Measurements from ENCODE around the gene MSANTD3. TPM values are rescaled to one million over a fixed set of nuclear protein-coding genes. Genes with fewer than 3 reads are reported as not detected.

Gene MSANTD3
- total RNA-seq, 1 experiment from 2014 or later, result 25.9 TPM

GRCh38 chr9:100472268-100472667 lies 45.3 kb downstream of the MSANTD3 start:
- DNase-seq, result no peak
- Histone ChIP-seq H3K36me3 (ENCODE audit: control insufficient read depth, insufficient read depth, low read length) (no peaks in the 10 kb centered on the region), H3K4me1 (no peaks in the 10 kb centered on the region), H3K27me3 (replicated peaks; ENCODE audit: control insufficient read depth, insufficient read depth, low read length) (no peaks in the 10 kb centered on the region), H3K4me3 (ENCODE audit: low read depth, low read length) (peak overlapping the region; percentile 64), H3K9me3 (no peaks in the 10 kb centered on the region)
- peaks cover 3% of the 10 kb centered on the region for H3K27me3 Mint-ChIP-seq (ENCODE audit: insufficient read depth, unreplicated experiment)
- H3K9me3 Mint-ChIP-seq (ENCODE audit: unreplicated experiment), result no peaks in the 10 kb centered on the region
- CTCF ChIA-PET, result interaction anchor here (0.9 to 1.1 kb wide), 5 partner anchors 36 to 148 kb away, joined by 3 to 8 read pairs (median 3); no protein-coding TSS in a partner anchor
- intact Hi-C loops (cut with micrococcal nuclease; ENCODE audit: unreplicated experiment), result loop anchor here (2.0 kb wide), 1 partner anchor 45 kb away; the partner anchor contains the start of gene MSANTD3
- no peaks in the 10 kb centered on the region for H3K36me3 Mint-ChIP-seq (ENCODE audit: insufficient read depth, unreplicated experiment)
- peak overlapping the region; percentile 69 for H3K4me3 Mint-ChIP-seq (ENCODE audit: unreplicated experiment)
- POLR2A ChIA-PET, result interaction anchor here (0.9 kb wide), 1 partner anchor 45 kb away, joined by 3 read pairs; the partner anchor contains the start of gene MSANTD3
- H3K4me1 Mint-ChIP-seq (ENCODE audit: low read depth, unreplicated experiment), result peaks cover 6% of the 10 kb centered on the region
- no peak for TF ChIP-seq CTCF (IDR thresholded peaks at IDR 0.05; ENCODE audit: insufficient read depth in 1 of 2, low read depth in 1 of 2, low read length in 1 of 2, severe bottlenecking in 1 of 2, unreplicated experiment in 1 of 2)
- no TSS peak for BruUV-seq (replicated peaks)
- H3K27ac Mint-ChIP-seq (ENCODE audit: unreplicated experiment), result no peak overlapping the region

GRCh38 chr9:100472788-100473275 lies 45.9 kb downstream of the MSANTD3 start, which contains the start of gene TMEFF1:
Gene TMEFF1, plus strand, starts transcription at chr9:100473149. Its CDS starts 396 bp downstream, at chr9:100473545.
- Histone ChIP-seq H3K4me1 (no peaks in the 10 kb centered on the region), H3K27me3 (replicated peaks; ENCODE audit: control insufficient read depth, insufficient read depth, low read length) (no peaks in the 10 kb centered on the region), H3K9me3 (no peaks in the 10 kb centered on the region), H3K36me3 (ENCODE audit: control insufficient read depth, insufficient read depth, low read length) (no peaks in the 10 kb centered on the region), H3K4me3 (ENCODE audit: low read depth, low read length) (peak within 1 kb of the TSS; percentile 64)
- no TSS peak for BruUV-seq (replicated peaks)
- Mint-ChIP-seq H3K4me3 (ENCODE audit: unreplicated experiment) (peak within 1 kb of the TSS; percentile 73), H3K27me3 (ENCODE audit: insufficient read depth, unreplicated experiment) (peaks cover 3% of the 10 kb centered on the region), H3K4me1 (ENCODE audit: low read depth, unreplicated experiment) (peaks cover 6% of the 10 kb centered on the region), H3K36me3 (ENCODE audit: insufficient read depth, unreplicated experiment) (no peaks in the 10 kb centered on the region), H3K9me3 (ENCODE audit: unreplicated experiment) (no peaks in the 10 kb centered on the region), H3K27ac (ENCODE audit: unreplicated experiment) (no peak within 1 kb of the TSS)
- ChIA-PET CTCF (interaction anchor here (0.6 to 1.1 kb wide), 11 partner anchors 9 to 1449 kb away, joined by 3 to 8 read pairs (median 4); no protein-coding TSS in a partner anchor), POLR2A (interaction anchor here (0.6 to 0.9 kb wide), 3 partner anchors 46 to 148 kb away, joined by 3 to 8 read pairs (median 6); partner anchors contain the start of gene MSANTD3)
- intact Hi-C loops (cut with micrococcal nuclease; ENCODE audit: unreplicated experiment), result loop anchor here (2.0 kb wide), 1 partner anchor 46 kb away; the partner anchor contains the start of gene MSANTD3
- peak; percentile 48 to 77 for DNase-seq
- peak; percentile 27 to 34 for TF ChIP-seq CTCF (IDR thresholded peaks at IDR 0.05; ENCODE audit: insufficient read depth in 1 of 2, low read depth in 1 of 2, low read length in 1 of 2, severe bottlenecking in 1 of 2, unreplicated experiment in 1 of 2)

GRCh38 chr9:100473276-100474081 lies 46.5 kb downstream of the MSANTD3 start:
- H3K36me3 Mint-ChIP-seq (ENCODE audit: insufficient read depth, unreplicated experiment), result no peaks in the 10 kb centered on the region
- no peak overlapping the region for H3K27ac Mint-ChIP-seq (ENCODE audit: unreplicated experiment)
- ChIA-PET POLR2A (interaction anchor here (0.6 to 0.9 kb wide), 3 partner anchors 47 to 149 kb away, joined by 3 to 8 read pairs (median 6); partner anchors contain the start of gene MSANTD3), CTCF (interaction anchor here (0.6 to 1.1 kb wide), 11 partner anchors 8 to 1449 kb away, joined by 3 to 8 read pairs (median 4); no protein-coding TSS in a partner anchor)
- peaks cover 3% of the 10 kb centered on the region for H3K27me3 Mint-ChIP-seq (ENCODE audit: insufficient read depth, unreplicated experiment)
- TF ChIP-seq CTCF (IDR thresholded peaks at IDR 0.05; ENCODE audit: insufficient read depth in 1 of 2, low read depth in 1 of 2, low read length in 1 of 2, severe bottlenecking in 1 of 2, unreplicated experiment in 1 of 2), result no peak
- no TSS peak for BruUV-seq (replicated peaks)
- Histone ChIP-seq H3K36me3 (ENCODE audit: control insufficient read depth, insufficient read depth, low read length) (no peaks in the 10 kb centered on the region), H3K4me1 (no peaks in the 10 kb centered on the region), H3K4me3 (ENCODE audit: low read depth, low read length) (peak overlapping the region; percentile 64), H3K9me3 (no peaks in the 10 kb centered on the region), H3K27me3 (replicated peaks; ENCODE audit: control insufficient read depth, insufficient read depth, low read length) (no peaks in the 10 kb centered on the region)
- H3K4me1 Mint-ChIP-seq (ENCODE audit: low read depth, unreplicated experiment), result peaks cover 6% of the 10 kb centered on the region
- intact Hi-C loops (cut with micrococcal nuclease; ENCODE audit: unreplicated experiment), result loop anchor here (2.0 kb wide), 1 partner anchor 47 kb away; the partner anchor contains the start of gene MSANTD3
- H3K4me3 Mint-ChIP-seq (ENCODE audit: unreplicated experiment), result peak overlapping the region; percentile 73
- no peaks in the 10 kb centered on the region for H3K9me3 Mint-ChIP-seq (ENCODE audit: unreplicated experiment)
- peak; percentile 46 to 66 for DNase-seq

All from Caco-2 (cell line).